GM23248 (cell line): ENCODE measurements around the gene STRADA.

Experiments used
- EZH2 ChIP-seq: fragments of 200-600 bp; sonication (generic); IDR thresholded peaks from 2 replicates; pipeline ENCODE4 v1.6.1; 2018; ENCODE audit warnings: antibody characterized with exemption, mild to moderate bottlenecking; ENCODE audit not compliant: insufficient read depth, poor library complexity, severe bottlenecking
- EZH2phosphoT487 ChIP-seq: fragments of 200-600 bp; sonication (generic); IDR thresholded peaks from 2 replicates; pipeline ENCODE4 v1.6.1; 2018; ENCODE audit warnings: antibody characterized with exemption, moderate library complexity, mild to moderate bottlenecking, low read depth; ENCODE audit not compliant: insufficient read depth

DNA sequence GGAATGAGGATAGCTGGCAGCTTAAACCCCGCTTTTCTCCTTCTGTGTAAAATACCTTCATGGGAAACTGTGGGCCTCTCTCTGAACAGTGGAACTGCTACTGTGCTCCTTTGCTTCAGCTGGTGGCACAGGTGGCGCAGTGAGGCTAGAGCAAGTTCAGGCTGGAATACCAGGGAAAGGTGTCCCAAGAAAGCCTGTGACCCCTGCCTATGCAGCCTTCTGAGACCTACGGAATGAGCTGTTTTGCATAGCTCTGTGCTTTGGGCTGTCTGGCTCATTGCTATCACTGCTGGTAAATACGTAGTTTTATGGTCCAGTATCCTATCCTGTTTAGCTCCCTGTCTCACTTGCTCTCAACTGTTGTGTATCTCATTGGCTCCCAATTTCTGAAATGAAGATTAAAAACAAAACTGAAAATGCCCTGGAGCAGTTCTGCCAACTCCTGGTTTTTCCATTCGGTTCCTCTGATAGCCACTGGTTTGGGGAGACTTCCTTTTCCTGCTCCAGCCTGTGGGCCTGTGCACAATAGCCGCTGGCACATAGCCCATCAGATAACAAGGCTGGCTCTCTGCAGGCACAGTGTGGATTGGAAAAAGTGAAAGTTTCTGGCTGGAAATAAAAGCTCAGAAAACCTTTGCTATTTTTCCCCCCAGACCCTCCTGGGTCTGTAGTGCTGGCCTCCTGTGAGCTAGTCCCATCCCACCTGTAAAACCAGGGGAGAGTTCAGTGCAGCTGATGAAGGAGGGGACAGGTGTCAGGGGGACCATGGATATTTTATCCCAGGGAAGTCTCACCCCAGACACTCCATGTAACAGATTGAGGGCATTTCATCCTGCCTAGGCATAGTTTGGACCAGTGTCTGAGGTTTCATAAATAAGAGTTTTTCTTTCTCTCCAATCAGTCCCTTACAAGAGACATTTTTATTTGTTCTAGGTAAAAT lies 65.7 kb downstream of the STRADA start:
- TF ChIP-seq EZH2phosphoT487 (no peak), EZH2 (no peak)
